Activated CD8-positive, alpha-beta memory T cell treated with anti-CD3 and anti-CD28 coated beads for 1 hour (primary cell): ENCODE data around the gene CYP17A1.
"Not testable (repeated sequence)": the region's sequence is repeated elsewhere in the genome, so short reads cannot be mapped to it uniquely, and the experiment has no call there.

Experiments
- DNase-seq, 2 donors: peaks; one replicate each; pipeline ENCODE4 v3.0.0-alpha.2; 2020; ENCODE audit warnings: low read depth in 1 of 2; ENCODE audit errors: extremely low read depth in 1 of 2

The CYP17A1 gene

GRCh38 chr10:102838276-102838927 is 1.2 kb upstream of the CYP17A1 start:
- not testable (repeated sequence) for DNase-seq

GRCh38 chr10:102835007-102835482 is 2.2 kb downstream of the CYP17A1 start:
- peak; percentile 49 to 61 for DNase-seq

GRCh38 chr10:102834143-102834542 is 3.1 kb downstream of the CYP17A1 start:
- DNase-seq: no peak

DNA sequence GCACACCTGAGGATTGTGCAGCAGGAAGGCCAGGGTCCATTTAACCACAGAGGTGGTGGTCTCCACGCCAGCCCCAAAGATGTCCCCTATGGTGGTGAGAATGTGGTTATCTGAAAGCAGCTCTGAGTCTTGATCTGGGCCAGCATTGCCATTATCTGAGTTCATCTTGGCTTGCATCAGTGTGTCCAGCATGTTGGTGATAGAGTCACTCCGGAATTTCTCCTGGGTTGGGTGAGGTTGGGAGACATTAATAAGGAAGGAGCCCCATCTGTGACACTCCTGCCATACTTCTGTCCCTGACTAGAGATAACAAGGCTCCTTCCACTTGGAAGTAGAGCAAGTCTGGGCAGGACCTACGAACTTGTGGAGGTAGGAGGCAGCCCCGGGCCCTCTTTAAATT is 4.2 kb downstream of the CYP17A1 start:
- DNase-seq: no peak

- no peak for DNase-seq
Measured at GRCh38 chr10:102832248-102832647, 5.0 kb downstream of the CYP17A1 start.

DNA sequence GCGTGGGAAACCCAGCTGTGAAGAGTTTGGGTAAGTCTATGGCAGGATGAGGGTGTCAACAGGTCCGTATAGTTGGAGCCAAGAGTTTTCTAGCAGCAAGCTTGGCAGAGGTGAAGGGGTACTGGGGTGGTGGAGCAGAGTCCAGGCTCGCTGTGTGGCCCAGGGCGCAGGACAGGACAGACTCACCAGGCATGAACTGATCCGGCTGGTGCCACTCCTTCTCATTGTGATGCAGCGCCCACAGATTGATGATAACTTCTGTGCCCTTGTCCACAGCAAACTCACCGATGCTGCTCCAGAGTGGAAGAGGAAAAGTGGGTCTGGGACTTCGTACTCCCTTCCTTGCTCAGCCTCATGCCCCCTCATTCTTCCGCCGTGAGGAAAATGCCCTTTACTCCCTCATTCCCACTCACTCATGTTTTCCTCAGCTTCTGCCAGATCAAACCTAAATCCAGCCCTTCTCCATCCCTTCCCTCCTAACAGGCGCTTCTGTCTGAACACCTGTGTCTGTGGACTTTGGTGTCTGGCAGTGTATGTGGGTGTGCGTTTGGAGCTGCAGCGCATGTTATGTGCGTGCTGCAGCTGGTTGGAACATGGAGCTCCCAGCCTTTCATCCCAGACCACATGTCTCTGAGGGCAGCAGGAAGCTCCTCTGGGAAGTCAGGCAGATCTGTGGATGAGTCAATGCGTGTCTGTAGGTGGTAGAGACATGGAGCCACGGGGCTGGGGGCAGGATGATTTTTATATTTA is 5.7 kb downstream of the CYP17A1 start:
- no peak for DNase-seq

GRCh38 chr10:102827597-102827975 is 9.6 kb downstream of the CYP17A1 start:
- DNase-seq: no peak

GRCh38 chr10:102826148-102826796 is 10.9 kb downstream of the CYP17A1 start:
- DNase-seq: no peak

DNA sequence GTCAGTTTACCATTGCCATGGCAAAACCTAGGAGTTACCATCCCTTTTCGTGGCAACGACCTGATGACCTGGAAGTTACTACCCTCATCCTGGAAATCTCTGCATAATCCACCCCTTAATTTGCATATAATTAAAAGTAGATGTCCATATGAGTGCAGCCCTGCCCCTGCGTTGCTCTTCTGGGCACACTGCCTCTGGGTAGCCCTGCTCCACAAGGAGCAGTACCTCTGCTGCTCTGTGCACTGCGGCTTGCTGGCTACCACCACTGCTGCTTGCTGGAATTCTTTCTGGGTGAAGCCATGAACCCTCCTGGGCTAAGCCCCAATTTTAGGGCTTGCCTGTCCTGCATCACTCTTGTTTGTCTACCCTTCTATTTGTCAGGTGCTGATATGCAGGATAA is 12.5 kb downstream of the CYP17A1 start:
- no peak for DNase-seq

- no peak for DNase-seq
Measured at GRCh38 chr10:102822222-102822621, 15.0 kb downstream of the CYP17A1 start.

- not testable (repeated sequence) for DNase-seq
Measured at GRCh38 chr10:102820008-102820407, 17.2 kb downstream of the CYP17A1 start.

- DNase-seq: no peak
Measured at GRCh38 chr10:102819054-102819453, 18.2 kb downstream of the CYP17A1 start.

GRCh38 chr10:102817175-102817574 is 20.0 kb downstream of the CYP17A1 start:
- no peak for DNase-seq

GRCh38 chr10:102815790-102816549 is 21.2 kb downstream of the CYP17A1 start:
- no peak for DNase-seq

DNA sequence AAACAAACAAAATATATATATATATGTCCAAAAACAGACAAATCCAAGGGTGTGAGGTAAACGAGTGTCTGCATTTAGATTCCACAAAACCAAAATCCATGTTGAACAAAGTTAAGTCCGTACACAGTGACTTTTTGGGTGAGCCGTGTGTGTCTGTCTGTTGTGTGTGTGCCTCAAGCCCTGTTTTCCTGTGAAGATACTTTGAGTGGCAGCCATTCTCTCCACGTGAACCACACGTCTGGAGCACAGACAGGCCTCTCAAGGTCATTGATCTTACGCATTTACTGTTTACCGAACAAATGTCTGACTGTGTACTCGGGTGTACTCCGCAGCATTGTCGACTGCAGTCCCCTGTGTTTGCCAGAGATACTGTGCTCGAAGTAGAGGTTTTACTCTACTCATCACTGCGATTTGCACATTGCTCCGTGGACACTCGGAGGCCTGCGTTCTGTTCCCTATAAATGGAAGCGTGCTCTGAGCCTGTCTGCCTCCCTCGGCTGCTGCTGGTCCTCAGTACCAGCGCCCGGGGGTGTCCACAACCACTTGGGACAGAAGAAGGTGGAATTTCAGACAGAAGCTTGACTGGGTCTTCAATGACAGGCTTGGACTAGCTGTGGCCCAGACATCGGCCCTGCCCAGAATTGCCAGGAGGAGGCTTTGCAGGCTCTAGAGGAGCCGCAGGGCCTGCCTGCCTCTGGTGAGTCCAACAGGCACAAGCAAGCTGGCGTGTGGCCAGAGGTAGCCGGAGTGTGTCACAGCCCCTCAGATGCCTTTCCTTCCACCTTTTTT is 22.1 kb downstream of the CYP17A1 start:
- no peak for DNase-seq

GRCh38 chr10:102814453-102814871 is 22.8 kb downstream of the CYP17A1 start:
- no peak for DNase-seq

- no peak for DNase-seq
Measured at GRCh38 chr10:102813734-102814452, 23.3 kb downstream of the CYP17A1 start.

DNA sequence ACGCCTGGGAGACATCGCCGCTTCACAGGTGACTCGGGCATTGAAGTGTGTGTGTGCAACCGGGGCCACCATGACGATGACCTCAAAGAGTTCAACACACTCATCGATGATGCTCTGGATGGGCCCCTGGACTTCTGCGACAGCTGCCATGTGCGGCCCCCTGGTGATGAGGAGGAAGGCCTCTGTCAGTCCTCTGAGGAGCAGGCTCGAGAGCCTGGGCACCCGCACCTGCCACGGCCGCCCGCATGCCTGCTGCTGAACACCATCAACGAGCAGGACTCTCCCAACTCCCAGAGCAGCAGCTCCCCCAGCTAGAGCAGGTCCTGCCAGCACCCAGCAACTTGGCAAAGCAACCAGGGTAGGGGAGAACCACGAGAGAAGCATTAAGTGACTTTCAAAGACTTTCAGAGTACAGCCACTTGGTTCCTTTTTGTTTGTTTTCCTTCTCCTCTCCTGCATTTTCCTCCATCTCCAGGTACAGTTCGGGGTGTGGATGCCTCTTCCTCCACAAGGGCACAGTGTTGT is 24.1 kb downstream of the CYP17A1 start:
- DNase-seq: no peak

GRCh38 chr10:102812231-102812876 is 24.9 kb downstream of the CYP17A1 start:
- no peak for DNase-seq
